GM18867 (cell line): ENCODE results near the gene BCHE.

ENCODE experiments used
- ATAC-seq: cut with Tn5 transposase; IDR thresholded peaks from one replicate; pipeline ENCODE4 v1.9.1; 2021; ENCODE audit warnings: mild to moderate bottlenecking, moderate library complexity; ENCODE audit not compliant: unreplicated experiment

BCHE gene

DNA sequence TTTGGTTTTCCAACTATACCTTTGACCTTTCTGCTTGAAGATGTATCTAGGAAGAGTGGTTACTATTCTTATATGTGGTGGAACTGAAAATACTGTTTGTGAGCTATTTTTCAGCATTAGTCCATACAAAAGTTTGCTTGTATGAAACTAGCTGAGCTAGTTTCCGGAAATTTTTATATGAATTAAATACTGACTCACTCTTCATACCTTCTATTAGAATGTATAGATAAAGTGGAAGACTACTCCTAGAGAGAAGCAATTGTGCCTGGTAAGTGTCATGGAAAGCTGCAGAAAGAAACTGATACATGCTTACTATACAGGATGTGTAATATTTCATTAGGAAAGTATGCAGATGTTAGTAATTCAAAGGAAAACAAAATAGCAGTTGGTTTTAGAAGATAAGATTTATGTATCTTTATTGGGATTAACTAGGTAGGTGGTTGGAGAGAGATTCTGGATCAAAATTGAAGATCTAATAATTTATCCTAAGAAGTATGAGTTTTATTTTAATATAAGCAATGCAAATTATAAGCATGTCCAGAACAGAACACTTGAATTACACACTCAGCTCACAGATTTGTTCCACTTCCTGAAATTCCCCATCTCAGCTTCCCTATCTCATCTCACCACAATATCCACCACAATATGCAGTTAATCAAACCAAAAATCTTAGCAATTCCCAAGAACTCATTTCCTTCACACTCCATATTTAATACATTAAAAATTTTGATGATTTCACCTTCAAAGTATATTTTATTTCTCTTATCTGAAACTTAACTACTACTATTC is 82.8 kb downstream of the BCHE start:
- ATAC-seq = no peak

DNA sequence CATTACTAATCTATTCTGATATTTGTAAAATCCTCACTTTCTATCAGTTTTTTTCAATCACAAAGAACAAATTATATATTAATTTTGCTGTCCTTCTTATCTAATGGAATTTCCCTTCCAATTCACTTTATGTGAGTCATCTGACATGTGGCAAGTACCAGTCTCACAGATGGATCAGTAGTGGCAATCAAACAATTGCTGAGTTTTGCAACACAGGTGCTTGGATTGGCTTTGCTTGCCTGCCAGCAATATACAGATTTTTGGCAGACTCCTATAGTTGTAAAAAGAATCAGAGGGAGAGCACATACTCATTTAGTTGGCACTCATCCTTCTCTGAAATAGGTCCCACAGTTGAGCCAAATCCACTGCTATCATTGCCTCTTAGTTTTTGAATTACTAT is 83.7 kb downstream of the BCHE start:
- no peak for ATAC-seq

DNA sequence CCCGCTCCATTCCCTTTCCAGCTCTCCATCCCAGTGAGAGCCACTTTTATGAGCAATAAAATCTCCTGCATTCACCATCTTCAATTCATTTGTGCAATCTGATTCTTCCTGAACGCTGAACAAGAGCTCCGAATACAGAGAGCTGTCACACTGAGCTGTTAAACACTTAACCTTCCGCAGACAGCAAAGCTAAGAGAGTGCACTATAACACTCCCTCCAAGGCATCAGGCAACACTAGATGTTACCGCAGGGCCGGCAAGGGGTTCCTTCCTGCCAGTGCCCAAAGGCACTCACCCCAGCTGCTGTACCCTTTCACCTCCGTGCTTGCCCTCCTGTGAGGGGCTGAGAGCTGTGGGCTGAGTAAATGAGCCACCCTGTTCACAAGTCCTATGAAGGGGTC is 85.6 kb downstream of the BCHE start:
- no peak for ATAC-seq

DNA sequence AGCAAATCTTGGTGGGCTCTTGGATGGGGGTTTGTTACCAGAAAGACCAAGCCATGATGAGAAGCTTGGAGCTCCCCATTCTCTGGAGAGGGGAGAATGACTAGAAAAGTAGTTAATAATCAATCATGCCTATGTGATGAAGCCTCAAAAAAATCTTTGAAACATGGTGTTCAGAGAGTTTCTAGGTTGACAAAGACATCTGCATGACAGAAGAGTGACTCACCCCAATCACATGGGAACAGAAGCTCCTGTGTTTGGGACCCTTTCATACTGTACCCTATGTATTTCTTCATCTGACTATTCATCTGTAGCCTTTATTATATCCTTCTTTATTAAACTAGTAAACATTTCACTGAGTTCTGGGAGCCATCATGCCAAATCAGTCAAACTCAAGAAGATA is 87.4 kb downstream of the BCHE start:
- no peak for ATAC-seq

DNA sequence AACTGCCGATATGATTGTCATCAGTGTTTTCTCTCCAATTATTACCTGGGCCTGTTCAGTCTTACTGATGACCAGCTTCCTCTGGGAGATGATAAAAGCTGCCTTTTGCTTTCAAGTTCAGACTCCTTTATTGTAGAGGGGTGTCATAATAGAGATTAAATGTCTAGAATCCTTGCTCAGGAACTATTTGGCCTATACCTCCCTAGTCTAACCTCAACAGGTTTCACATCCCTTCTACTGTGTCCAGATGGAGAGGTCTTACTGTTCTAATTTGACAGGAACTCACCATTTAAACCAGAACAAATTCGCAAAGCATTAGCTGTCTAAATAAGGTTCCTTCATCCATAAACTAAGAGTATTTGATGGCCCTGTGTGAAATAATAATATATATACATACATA is 88.0 kb downstream of the BCHE start:
- ATAC-seq = no peak

DNA sequence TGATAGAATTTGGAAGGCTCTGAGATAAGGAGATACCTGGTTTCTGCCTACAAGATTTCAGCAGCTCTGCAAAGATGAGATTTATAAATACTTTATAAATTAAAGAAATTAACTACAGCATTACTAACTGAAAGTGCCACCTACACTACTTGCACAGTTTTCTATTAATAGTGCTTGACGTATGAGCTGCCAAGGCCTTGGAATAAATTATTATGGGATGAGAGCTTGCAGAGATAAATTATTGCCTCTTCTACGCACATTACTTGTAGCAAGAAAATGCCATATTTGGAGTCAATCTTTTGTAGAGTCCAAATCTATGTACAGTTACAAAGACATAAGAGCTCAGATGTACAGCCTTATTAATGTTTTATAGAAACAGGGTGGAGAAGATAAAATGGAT is 89.1 kb downstream of the BCHE start:
- no peak for ATAC-seq

DNA sequence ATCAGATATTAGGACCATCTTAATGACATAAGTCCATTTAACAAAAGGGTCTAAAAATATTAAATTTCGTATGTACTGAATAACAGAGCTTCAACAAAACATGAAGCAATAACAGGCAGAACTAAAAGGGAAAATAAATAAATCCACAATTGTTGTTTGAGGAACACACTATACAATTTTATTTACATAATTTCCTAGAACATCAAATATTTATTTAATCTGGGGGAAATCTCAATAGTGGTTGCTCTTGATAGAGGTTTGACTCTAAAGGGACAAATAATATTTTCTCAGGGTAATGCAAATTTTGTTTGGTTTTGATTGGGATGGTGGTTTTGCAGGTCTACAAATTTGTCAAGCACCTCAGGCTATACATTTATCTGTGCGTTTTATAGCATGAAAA is 90.3 kb downstream of the BCHE start:
- no peak for ATAC-seq

DNA sequence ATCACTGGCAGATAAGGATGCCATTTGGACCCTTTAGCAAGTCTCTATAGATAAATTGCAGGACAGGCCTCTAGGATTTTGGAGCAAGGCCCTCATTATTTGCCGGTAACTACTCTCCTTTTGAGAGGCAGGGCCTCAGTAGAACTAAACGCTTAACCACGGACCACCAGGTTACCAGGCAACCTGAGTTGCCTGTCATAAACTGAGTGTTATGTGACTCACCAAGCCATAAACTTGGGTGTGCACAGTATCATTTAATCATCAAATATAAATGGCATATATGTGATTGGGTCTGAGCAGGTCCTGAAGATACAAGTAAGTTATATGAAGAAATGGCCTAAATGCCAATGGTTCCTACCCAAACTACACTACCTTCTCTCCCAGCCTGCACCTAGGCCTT is 93.2 kb downstream of the BCHE start:
- ATAC-seq = no peak

DNA sequence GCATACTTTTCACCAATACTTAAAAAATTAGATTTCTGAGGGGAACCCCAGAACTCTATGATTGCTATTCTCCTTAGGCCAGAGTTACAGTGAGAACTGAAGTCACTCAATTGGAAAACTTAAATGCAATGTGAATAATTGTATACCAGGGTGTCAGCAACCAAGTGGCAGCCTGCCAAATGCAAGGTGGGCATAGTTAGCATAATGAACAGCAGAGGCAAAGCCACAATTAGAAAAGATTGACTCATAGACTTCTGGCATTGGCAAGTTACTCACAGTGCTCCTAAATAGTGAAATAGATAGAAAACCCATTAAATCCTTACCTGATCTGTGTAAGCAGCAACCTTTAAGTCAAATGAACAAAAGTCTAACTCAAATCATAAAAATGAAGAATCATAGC is 94.9 kb downstream of the BCHE start:
- no peak for ATAC-seq

DNA sequence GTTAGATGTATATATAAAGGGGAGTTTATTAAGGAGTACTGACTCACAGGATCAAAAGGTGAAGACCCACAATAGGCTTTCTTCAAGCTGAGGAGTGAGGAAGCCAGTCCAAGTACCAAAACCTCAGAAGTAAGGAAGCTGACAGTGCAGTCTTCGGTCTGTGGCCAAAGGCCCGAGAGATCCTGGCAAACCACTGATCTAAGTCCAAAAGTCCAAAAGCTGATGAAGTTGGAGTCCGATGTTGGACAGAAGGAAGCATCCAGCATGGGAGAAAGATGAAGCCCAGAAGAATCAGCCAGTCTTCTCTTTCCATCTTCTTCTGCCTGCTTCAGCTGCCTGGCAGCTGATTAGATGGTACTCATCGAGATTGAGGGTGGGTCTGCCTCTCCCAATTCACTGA is 107.5 kb downstream of the BCHE start:
- no peak for ATAC-seq

DNA sequence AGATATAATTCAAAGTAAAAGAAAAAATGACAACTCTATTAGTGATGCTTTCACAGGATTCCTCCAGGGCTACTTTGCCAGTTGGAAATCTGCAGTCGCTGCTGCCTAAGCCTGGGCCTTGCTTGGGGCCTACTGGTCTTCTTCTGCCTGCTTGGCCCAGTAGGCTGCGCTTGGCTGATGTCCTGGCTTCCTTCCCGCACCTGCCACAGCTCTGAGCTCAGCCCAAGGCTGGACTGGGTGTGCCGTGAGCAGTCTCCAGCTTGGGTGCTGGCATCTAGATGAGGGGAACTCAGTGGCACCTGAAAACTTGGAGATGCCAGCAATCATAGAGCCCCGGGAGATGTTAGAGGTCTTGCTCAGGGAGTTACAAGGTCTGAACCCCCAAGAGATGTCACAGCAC is 108.3 kb downstream of the BCHE start:
- no peak for ATAC-seq

DNA sequence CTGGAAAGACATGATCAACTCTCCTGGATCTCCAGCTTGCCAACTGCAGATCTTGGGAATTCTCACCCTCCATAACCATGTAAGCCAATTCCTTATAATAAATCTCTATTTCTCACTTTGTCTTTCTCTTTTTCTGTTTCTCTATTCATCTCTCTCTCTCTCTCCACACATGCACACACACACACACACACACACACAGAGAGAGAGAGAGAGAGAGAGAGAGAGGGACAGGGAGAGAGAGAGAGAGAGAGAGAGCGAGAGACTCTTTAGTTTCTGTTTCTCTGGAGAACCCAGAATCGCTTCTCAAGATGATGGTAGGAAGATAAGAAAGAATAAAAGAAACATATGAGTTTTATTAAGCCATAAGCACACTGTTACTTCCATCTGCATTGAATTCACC is 111.9 kb downstream of the BCHE start:
- no peak for ATAC-seq
